Endothelial cell of umbilical vein (primary cell): ENCODE measurements around the gene GOLT1B. TPM values are rescaled to one million over a fixed set of nuclear protein-coding genes. Genes with fewer than 3 reads are reported as not detected.

Source experiments
- BruUV-seq: library from RNA; stranded (reverse); fragments of 400-500 nt; replicated peaks from 2 replicates; lab custom pipeline; 2021; lab: Mats Ljungman, UMichigan
- CTCF ChIA-PET: fragments of 300-600, 350-600 bp; sonication (Branson Sonifier 250); formaldehyde crosslinking; loops from one replicate; lab custom pipeline; 2021; ENCODE audit warnings: antibody characterized with exemption, inconsistent platforms; lab: Charles Lee
- POLR2A ChIA-PET: fragments of 300-600, 350-600 bp; sonication (Branson Sonifier 250); formaldehyde crosslinking; loops from one replicate; lab custom pipeline; 2021; ENCODE audit warnings: antibody characterized with exemption, inconsistent platforms; lab: Charles Lee
- DNase-seq: peaks from one replicate; pipeline ENCODE4 v3.0.0-alpha.2; 2011; ENCODE audit warnings: low read depth, low spot score
- FAIRE-seq: peaks from 2 replicates; lab custom pipeline; 2011; peaks lifted over from hg19 to GRCh38; lab: Jason Lieb, UNC
- H2AFZ ChIP-seq: 2 replicates; pipeline ENCODE4 v1.6.0; 2012; ENCODE audit warnings: low read depth, low read length, control low read depth, inconsistent platforms
- H3K27ac ChIP-seq: 2 replicates; pipeline ENCODE4 v1.5.1; 2011; ENCODE audit warnings: low read depth, mild to moderate bottlenecking, control low read depth, low read length, moderate library complexity; ENCODE audit not compliant: insufficient read depth
- H3K27me3 ChIP-seq, 2 experiments: 2 replicates each; pipeline versions ENCODE4 v1.6.0 to v1.6.1; 2011; ENCODE audit warnings: low read length in 2 of 2, mixed read lengths in 1 of 2; ENCODE audit not compliant: control insufficient read depth in 2 of 2, insufficient read depth in 2 of 2
- H3K36me3 ChIP-seq, 2 experiments: 2 replicates in 1 of 2; 3 replicates in 1 of 2; pipeline ENCODE4 v1.5.1; 2011; ENCODE audit warnings: low read length in 2 of 2, mild to moderate bottlenecking in 1 of 2, moderate library complexity in 1 of 2; ENCODE audit not compliant: control insufficient read depth in 2 of 2, insufficient read depth in 2 of 2; ENCODE audit errors: extremely low read depth in 1 of 2
- H3K4me1 ChIP-seq: 3 replicates; pipeline ENCODE4 v1.5.1; 2011; ENCODE audit warnings: mild to moderate bottlenecking, low read length; ENCODE audit not compliant: control insufficient read depth, insufficient read depth; ENCODE audit errors: extremely low read depth
- H3K4me2 ChIP-seq: 2 replicates; pipeline ENCODE4 v1.6.1; 2011; ENCODE audit warnings: low read length, control low read depth, mixed read lengths; ENCODE audit not compliant: insufficient read depth
- H3K4me3 ChIP-seq, 3 experiments: fragments of 200-600 bp in 1 of 3; sonication (generic), shearing (Covaris generic) in 1 of 3; replicated peaks in 1 of 3; 2 replicates each; pipeline ENCODE4 v1.5.1; 2011 to 2016; ENCODE audit warnings: control low read depth in 3 of 3, low read length in 3 of 3, mild to moderate bottlenecking in 2 of 3, inconsistent platforms in 1 of 3, low read depth in 1 of 3, moderate library complexity in 1 of 3; ENCODE audit not compliant: insufficient read depth in 1 of 3
- H3K79me2 ChIP-seq: 2 replicates; pipeline ENCODE4 v1.6.0; 2012; ENCODE audit warnings: low read length, inconsistent platforms; ENCODE audit not compliant: control insufficient read depth, insufficient read depth
- H3K9ac ChIP-seq: replicated peaks from 2 replicates; pipeline ENCODE3; 2011; ENCODE audit warnings: low read length, control low read depth; ENCODE audit not compliant: insufficient read depth; ENCODE audit errors: extremely low read depth
- H3K9me1 ChIP-seq: replicated peaks from 3 replicates; pipeline ENCODE4 v1.6.0; 2011; ENCODE audit warnings: mild to moderate bottlenecking, low read length; ENCODE audit not compliant: control insufficient read depth, insufficient read depth; ENCODE audit errors: extremely low read depth
- H3K9me3 ChIP-seq: replicated peaks from 2 replicates; pipeline ENCODE4 v1.5.1; 2012; ENCODE audit warnings: low read length, inconsistent platforms; ENCODE audit not compliant: control insufficient read depth, insufficient read depth
- H4K20me1 ChIP-seq: replicated peaks from 2 replicates; pipeline ENCODE3; 2011; ENCODE audit warnings: mild to moderate bottlenecking, low read length; ENCODE audit not compliant: control insufficient read depth, insufficient read depth; ENCODE audit errors: extremely low read depth
- CTCF ChIP-seq, 2 donors: IDR thresholded peaks; 1 replicate in 1 of 2; 2 replicates in 1 of 2; pipeline ENCODE4 v1.5.1; 2011; ENCODE audit warnings: low read length in 2 of 2, mild to moderate bottlenecking in 2 of 2, moderate library complexity in 2 of 2, control low read depth in 1 of 2, inconsistent platforms in 1 of 2, low read depth in 1 of 2; ENCODE audit not compliant: insufficient read depth in 1 of 2; ENCODE audit errors: extremely low read depth in 1 of 2
- EZH2 ChIP-seq: IDR thresholded peaks from 2 replicates; pipeline ENCODE4 v1.6.1; 2012; ENCODE audit warnings: borderline replicate concordance, low read depth, mild to moderate bottlenecking, moderate library complexity, low read length, inconsistent platforms; ENCODE audit not compliant: severe bottlenecking
- FOS ChIP-seq: IDR thresholded peaks from 2 replicates; pipeline ENCODE4 v1.6.1; 2011; ENCODE audit warnings: mild to moderate bottlenecking, low read length, moderate library complexity, borderline replicate concordance; ENCODE audit not compliant: insufficient read depth
- GATA2 ChIP-seq: IDR thresholded peaks from 2 replicates; pipeline ENCODE4 v1.7.0; 2011; ENCODE audit warnings: low read depth, mild to moderate bottlenecking, moderate library complexity, mixed read lengths, low read length; ENCODE audit not compliant: insufficient read length, insufficient read depth
- JUN ChIP-seq: IDR thresholded peaks from 2 replicates; pipeline ENCODE4 v1.6.1; 2011; ENCODE audit warnings: borderline replicate concordance, low read depth; ENCODE audit not compliant: insufficient read length, insufficient read depth
- MAX ChIP-seq: IDR thresholded peaks from 2 replicates; pipeline ENCODE4 v1.6.1; 2011; ENCODE audit not compliant: insufficient read depth, insufficient read length
- MYC ChIP-seq: IDR thresholded peaks from one replicate; pipeline ENCODE4 v1.6.1; 2011; ENCODE audit warnings: mild to moderate bottlenecking, low read depth, low read length
- POLR2A ChIP-seq: IDR thresholded peaks from 2 replicates; pipeline ENCODE4 v1.6.1; 2012; ENCODE audit warnings: low read depth, mild to moderate bottlenecking, control low read depth, low read length
- POLR2AphosphoS5 ChIP-seq: IDR thresholded peaks from 2 replicates; pipeline ENCODE4 v1.6.1; 2012; ENCODE audit warnings: low read depth, mild to moderate bottlenecking, control low read depth, low read length, moderate library complexity; ENCODE audit not compliant: insufficient read depth
- dilution Hi-C: fragments of 300-500 bp; cut with MboI; formaldehyde crosslinking; loops from one replicate; pipeline ENCODE4 v1.15.0; 2019; ENCODE audit warnings: low sequenced_read_pairs; ENCODE audit not compliant: extremely low pct_ligation_motif_present
- intact Hi-C: fragments of 100-400 bp; cut with micrococcal nuclease; formaldehyde crosslinking; loops from one replicate; pipeline ENCODE4 v1.10.0; 2022
- polyA plus RNA-seq, 4 experiments: library from polyadenylated mRNA; depleted of rRNA in 3 of 4; stranded (reverse) in 3 of 4; unstranded in 1 of 4; fragments of >200 nt; gene quantifications; 2 replicates each; pipeline versions ENCODE4 v1.2.1 to v1.2.3, GENCODE V29; 2011 to 2012; ENCODE audit warnings: missing spikeins in 1 of 4
- total RNA-seq: library from RNA; stranded (reverse); gene quantifications from 2 replicates; pipeline ENCODE4 v1.2.3, GENCODE V29; 2021

Gene GOLT1B
- total and polyA plus RNA-seq, 2 donors (not counting 3 experiments of a cell fraction or from before 2014, with no cell fraction given) = 21.9 to 50.5 TPM

GRCh38 chr12:21528953-21529352 lies 27.4 kb downstream of the GOLT1B start:
- no peak for TF ChIP-seq MAX
- TF ChIP-seq CTCF (IDR thresholded peaks at IDR 0.05; ENCODE audit: extremely low read depth in 1 of 2, insufficient read depth in 1 of 2, low read depth in 1 of 2, low read length in 2 of 2) = no peak
- no peak for TF ChIP-seq FOS
- no peak for TF ChIP-seq JUN
- TF ChIP-seq MYC = no peak
- TF ChIP-seq EZH2 = no peak
- no peak for TF ChIP-seq GATA2
- no peak for TF ChIP-seq POLR2A
- TF ChIP-seq POLR2AphosphoS5 = no peak

More at GRCh38 chr12:21528953-21529352, 27.4 kb downstream of the GOLT1B start:
- POLR2A ChIA-PET = no interaction called here
- Histone ChIP-seq H2AFZ (no peak overlapping the region), H3K36me3 (no peaks in the 10 kb centered on the region), H3K9ac (no peak overlapping the region), H3K27me3 (peaks cover 12 to 39% of the 10 kb centered on the region in 2 experiments), H4K20me1 (no peaks in the 10 kb centered on the region), H3K4me3 (no peak overlapping the region), H3K27ac (no peak overlapping the region), H3K9me3 (no peaks in the 10 kb centered on the region), H3K79me2 (no peaks in the 10 kb centered on the region), H3K9me1 (no peaks in the 10 kb centered on the region), H3K4me1 (peaks cover 12% of the 10 kb centered on the region), H3K4me2 (no peak overlapping the region)
- dilution Hi-C loops (no loop called here), intact Hi-C loops (no loop called here)
- no TSS peak for BruUV-seq
- FAIRE-seq = no peak
- DNase-seq = no peak
- CTCF ChIA-PET = no interaction called here
